Left ventricle myocardium inferior (tissue), 1 donor: ENCODE measurements around the gene FAM83E. TPM values are rescaled to one million over a fixed set of nuclear protein-coding genes. Genes with fewer than 3 reads are reported as not detected.

ENCODE experiments used
- DNase-seq: peaks from one replicate; pipeline ENCODE4 v3.0.0-alpha.2; 2020
- H3K27ac ChIP-seq: fragments of 200-600 bp; replicated peaks from 2 replicates; pipeline ENCODE4 v1.8.0; 2021
- H3K27me3 ChIP-seq: fragments of 200-600 bp; 2 replicates; pipeline ENCODE4 v1.8.0; 2021; ENCODE audit warnings: low read depth
- H3K36me3 ChIP-seq: fragments of 200-600 bp; 2 replicates; pipeline ENCODE4 v1.8.0; 2021
- H3K4me1 ChIP-seq: fragments of 200-600 bp; 2 replicates; pipeline ENCODE4 v1.8.0; 2021
- H3K4me3 ChIP-seq: fragments of 200-600 bp; 2 replicates; pipeline ENCODE4 v1.8.0; 2021; ENCODE audit warnings: mild to moderate bottlenecking, moderate library complexity
- H3K9me3 ChIP-seq: fragments of 200-600 bp; replicated peaks from 2 replicates; pipeline ENCODE4 v1.8.0; 2021
- intact Hi-C: fragments of 100-400 bp; cut with micrococcal nuclease; formaldehyde crosslinking; loops from one replicate; pipeline ENCODE4 v1.11.0; 2022
- total RNA-seq: library from RNA; stranded (reverse); fragmentation: NEBNext Ultra II Directional; extraction: Animal tissue kit (Norgen Biotek cat#: 25700); gene quantifications from one replicate; pipeline ENCODE4 v1.2.1, GENCODE V29; 2021
- TF ChIP-seq, protein P1 (sequence below): fragments of 200-600 bp; IDR thresholded peaks from 2 replicates; pipeline ENCODE4 v1.8.0; 2021; ENCODE audit warnings: antibody characterized with exemption, mild to moderate bottlenecking, borderline replicate concordance
- donor health status: DM: no; HTN: yes; CAD: no; lungs with severe emphysema.

FAM83E gene
- total RNA-seq, 1 donor from 2014 or later, result not detected

DNA sequence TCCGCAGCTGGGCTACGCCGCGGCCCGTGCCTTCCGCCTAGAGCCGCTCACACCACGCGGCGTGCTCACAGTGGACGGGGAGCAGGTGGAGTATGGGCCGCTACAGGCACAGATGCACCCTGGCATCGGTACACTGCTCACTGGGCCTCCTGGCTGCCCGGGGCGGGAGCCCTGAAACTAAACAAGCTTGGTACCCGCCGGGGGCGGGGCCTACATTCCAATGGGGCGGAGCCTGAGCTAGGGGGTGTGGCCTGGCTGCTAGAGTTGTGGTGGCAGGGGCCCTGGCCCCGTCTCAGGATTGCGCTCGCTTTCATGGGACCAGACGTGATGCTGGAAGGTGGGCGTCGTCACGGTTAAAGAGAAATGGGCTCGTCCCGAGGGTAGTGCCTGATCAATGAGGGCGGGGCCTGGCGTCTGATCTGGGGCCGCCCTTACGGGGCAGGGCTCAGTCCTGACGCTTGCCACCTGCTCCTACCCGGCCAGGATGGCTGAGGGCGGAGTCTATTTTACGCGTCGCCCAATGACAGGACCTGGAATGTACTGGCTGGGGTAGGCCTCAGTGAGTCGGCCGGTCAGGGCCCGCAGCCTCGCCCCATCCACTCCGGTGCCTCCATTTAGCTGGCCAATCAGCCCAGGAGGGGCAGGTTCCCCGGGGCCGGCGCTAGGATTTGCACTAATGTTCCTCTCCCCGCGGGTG, 14.9 kb upstream of the FAM83E start:
- Histone ChIP-seq H3K4me1 (peaks cover 63% of the 10 kb centered on the region), H3K27ac (peak overlapping the region; percentile 98), H3K36me3 (peaks cover 16% of the 10 kb centered on the region), H3K27me3 (no peaks in the 10 kb centered on the region), H3K4me3 (peak overlapping the region; percentile 41), H3K9me3 (no peaks in the 10 kb centered on the region)
- intact Hi-C loops, result no loop called here
- TF ChIP-seq, protein P1, sequence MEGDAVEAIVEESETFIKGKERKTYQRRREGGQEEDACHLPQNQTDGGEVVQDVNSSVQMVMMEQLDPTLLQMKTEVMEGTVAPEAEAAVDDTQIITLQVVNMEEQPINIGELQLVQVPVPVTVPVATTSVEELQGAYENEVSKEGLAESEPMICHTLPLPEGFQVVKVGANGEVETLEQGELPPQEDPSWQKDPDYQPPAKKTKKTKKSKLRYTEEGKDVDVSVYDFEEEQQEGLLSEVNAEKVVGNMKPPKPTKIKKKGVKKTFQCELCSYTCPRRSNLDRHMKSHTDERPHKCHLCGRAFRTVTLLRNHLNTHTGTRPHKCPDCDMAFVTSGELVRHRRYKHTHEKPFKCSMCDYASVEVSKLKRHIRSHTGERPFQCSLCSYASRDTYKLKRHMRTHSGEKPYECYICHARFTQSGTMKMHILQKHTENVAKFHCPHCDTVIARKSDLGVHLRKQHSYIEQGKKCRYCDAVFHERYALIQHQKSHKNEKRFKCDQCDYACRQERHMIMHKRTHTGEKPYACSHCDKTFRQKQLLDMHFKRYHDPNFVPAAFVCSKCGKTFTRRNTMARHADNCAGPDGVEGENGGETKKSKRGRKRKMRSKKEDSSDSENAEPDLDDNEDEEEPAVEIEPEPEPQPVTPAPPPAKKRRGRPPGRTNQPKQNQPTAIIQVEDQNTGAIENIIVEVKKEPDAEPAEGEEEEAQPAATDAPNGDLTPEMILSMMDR, result no peak
- peak; percentile 54 for DNase-seq

DNA sequence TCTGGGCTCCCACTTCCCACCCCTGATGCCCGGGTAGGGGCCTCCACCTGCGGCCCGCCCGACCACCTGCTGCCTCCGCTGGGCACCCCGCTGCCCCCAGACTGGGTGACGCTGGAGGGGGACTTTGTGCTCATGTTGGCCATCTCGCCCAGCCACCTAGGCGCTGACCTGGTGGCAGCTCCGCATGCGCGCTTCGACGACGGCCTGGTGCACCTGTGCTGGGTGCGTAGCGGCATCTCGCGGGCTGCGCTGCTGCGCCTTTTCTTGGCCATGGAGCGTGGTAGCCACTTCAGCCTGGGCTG, 14.4 kb upstream of the FAM83E start:
- intact Hi-C loops, result no loop called here
- peak overlapping the region; percentile 98 for H3K27ac ChIP-seq
- H3K4me1 ChIP-seq, result peaks cover 63% of the 10 kb centered on the region
- H3K4me3 ChIP-seq, result no peak overlapping the region
- no peaks in the 10 kb centered on the region for H3K9me3 ChIP-seq
- peaks cover 16% of the 10 kb centered on the region for H3K36me3 ChIP-seq
- TF ChIP-seq, protein P1, result no peak
- H3K27me3 ChIP-seq, result no peaks in the 10 kb centered on the region
- DNase-seq, result no peak

DNA sequence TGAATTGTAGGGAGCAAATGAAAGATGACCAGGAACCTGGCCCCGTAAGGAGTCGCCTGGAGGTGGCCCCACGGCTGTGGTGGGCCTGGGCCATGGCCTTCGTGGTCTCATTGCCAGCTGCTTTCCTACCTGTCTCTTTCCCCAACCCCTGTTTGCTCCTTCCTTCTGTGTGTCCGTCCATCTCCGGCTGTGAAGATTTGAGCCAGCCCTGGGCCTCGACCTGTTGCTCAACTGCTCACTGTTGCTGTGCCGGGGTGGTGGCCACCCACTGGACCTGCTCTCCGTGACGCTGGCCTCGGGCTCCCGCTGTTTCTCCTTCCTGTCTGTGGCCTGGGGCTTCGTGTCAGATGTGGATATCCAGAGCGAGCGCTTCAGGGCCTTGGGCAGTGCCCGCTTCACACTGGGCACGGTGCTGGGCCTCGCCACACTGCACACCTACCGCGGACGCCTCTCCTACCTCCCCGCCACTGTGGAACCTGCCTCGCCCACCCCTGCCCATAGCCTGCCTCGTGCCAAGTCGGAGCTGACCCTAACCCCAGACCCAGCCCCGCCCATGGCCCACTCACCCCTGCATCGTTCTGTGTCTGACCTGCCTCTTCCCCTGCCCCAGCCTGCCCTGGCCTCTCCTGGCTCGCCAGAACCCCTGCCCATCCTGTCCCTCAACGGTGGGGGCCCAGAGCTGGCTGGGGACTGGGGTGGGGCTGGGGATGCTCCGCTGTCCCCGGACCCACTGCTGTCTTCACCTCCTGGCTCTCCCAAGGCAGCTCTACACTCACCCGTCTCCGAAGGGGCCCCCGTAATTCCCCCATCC, 13.8 kb upstream of the FAM83E start:
- Histone ChIP-seq H3K27me3 (no peaks in the 10 kb centered on the region), H3K9me3 (no peaks in the 10 kb centered on the region), H3K4me1 (peaks cover 61% of the 10 kb centered on the region), H3K36me3 (peaks cover 16% of the 10 kb centered on the region), H3K4me3 (no peak overlapping the region), H3K27ac (peak overlapping the region; percentile 98)
- no peak for DNase-seq
- TF ChIP-seq, protein P1, result no peak
- intact Hi-C loops, result no loop called here

DNA sequence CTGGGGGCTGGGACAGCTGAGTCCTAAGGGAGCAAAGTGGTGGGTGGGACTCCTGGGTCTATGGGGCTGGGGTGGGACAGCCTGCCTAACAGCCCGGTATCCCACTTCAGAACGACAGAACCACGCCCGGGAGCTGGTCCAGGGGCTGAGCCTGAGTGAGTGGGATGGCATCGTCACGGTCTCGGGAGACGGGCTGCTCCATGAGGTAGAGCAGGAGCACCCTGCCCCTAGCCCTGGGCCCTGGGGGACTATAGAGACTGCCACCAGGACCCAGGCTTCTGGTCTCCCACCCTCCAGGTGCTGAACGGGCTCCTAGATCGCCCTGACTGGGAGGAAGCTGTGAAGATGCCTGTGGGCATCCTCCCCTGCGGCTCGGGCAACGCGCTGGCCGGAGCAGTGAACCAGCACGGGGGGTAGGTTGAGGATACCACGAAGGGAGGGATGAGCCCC, 13.0 kb upstream of the FAM83E start:
- intact Hi-C loops, result no loop called here
- Histone ChIP-seq H3K4me1 (peaks cover 61% of the 10 kb centered on the region), H3K4me3 (no peak overlapping the region), H3K27ac (peak overlapping the region; percentile 98), H3K9me3 (no peaks in the 10 kb centered on the region), H3K27me3 (no peaks in the 10 kb centered on the region), H3K36me3 (peaks cover 12% of the 10 kb centered on the region)
- TF ChIP-seq, protein P1, result no peak
- DNase-seq, result no peak

DNA sequence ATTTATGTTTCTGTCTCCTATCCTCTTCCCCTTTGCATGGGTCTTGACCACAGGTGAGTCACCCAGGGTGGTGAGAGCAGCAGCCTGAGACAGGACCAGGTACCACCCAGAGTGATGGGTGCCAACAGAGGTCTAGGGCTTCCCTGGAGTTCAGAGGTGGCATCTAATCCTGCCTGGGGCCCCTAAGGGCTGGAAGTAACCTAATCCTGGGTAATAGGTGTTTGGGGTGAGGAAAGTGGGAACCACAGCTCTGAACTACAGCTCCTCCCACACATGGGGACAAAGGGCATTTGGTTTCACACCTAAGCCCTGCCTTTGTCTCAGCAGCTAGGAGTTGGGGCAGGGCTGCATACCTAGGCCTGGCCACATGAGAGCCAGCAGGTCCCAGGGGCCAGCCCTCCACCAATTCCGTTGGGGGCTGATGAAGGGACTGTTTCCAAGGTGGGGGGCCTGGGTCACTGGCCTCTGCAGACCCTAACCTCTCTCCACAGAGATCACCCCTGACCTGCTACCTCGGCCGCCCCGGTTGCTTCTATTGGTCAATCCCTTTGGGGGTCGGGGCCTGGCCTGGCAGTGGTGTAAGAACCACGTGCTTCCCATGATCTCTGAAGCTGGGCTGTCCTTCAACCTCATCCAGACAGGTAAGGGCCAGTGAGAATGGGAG, 12.5 kb upstream of the FAM83E start:
- Histone ChIP-seq H3K4me1 (peaks cover 61% of the 10 kb centered on the region), H3K4me3 (no peak overlapping the region), H3K27me3 (no peaks in the 10 kb centered on the region), H3K9me3 (no peaks in the 10 kb centered on the region), H3K27ac (no peak overlapping the region), H3K36me3 (peaks cover 9% of the 10 kb centered on the region)
- intact Hi-C loops, result no loop called here
- TF ChIP-seq, protein P1, result no peak
- DNase-seq, result no peak
